D341Med (cell line): ENCODE measurements around the gene SPATA31D4.
"Not testable (repeated sequence)": the region's sequence is repeated elsewhere in the genome, so short reads cannot be mapped to it uniquely, and the experiment has no call there.

Source experiments
- DNase-seq: peaks from one replicate; pipeline ENCODE4 v3.0.0; 2012; ENCODE audit warnings: low spot score

SPATA31D4 gene

GRCh38 chr9:81928305-81928704 lies at the start of gene SPATA31D4:
Gene SPATA31D4 (plus strand): TSS chr9:81928428. CDS start chr9:81928514, 86 bp downstream.
- not testable (repeated sequence) for DNase-seq

DNA sequence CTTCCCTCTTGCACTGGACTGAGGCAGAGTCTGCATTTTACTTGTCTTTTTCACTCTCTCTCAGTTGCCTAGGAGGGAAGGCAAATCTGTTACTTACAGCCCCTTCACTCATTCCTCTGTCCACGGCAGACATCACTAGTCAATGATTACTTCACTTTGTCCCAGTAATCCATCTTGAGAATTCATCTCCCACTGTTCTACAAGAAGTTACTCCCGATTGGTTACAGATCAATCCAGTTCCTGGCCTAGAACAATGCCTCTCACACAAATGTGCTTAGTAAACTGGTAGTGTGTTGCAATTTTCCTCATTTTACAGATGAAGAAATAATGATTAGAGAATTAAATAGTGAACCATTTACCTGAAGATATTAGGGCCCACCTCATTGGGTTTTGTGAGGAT lies 49.7 kb upstream of the SPATA31D4 start:
- DNase-seq = no peak

DNA sequence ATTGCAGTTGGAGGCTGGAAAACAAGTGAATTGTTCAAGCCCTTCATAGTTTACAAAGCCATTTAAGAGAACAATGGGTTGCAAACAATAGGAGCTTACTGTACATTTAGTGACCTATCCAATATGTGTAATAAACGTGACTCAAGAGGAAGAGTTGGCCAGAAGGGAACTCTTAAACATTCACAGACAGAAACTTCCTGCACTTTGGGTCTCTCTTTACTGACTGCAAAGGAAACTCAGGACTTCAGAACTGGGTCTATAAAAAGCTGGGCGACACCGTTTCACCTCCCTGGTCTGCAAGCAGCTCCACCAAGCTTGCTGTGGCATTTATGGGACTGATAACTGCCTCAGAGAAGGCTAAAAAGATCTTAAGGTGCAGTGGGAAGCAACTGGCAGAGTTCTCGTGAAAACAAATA lies 48.7 kb upstream of the SPATA31D4 start:
- no peak for DNase-seq

GRCh38 chr9:81885602-81886001 lies 42.6 kb upstream of the SPATA31D4 start:
- DNase-seq = no peak

- DNase-seq = no peak
These were observed 41.6 kb upstream of the SPATA31D4 start for GRCh38 chr9:81886665-81887064.

DNA sequence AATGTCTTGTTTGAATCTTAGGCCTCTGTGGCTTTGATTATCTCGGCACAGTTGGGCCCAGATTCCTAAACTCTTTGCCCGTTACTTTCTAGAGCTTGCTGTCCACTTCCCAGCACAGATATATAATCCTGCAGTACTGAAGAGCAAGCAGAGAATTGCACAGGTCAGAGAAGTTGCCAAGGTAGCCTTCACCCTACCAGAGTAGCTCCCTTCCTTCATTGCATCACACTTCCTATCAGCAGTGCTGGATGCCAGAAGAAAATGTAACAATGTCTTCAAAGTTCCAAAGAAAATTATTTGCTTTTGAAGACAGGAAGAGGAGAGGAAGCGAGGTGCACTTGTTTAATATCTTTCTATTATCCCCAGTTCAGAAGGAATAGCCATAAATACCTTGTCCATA lies 38.1 kb upstream of the SPATA31D4 start:
- no peak for DNase-seq

DNA sequence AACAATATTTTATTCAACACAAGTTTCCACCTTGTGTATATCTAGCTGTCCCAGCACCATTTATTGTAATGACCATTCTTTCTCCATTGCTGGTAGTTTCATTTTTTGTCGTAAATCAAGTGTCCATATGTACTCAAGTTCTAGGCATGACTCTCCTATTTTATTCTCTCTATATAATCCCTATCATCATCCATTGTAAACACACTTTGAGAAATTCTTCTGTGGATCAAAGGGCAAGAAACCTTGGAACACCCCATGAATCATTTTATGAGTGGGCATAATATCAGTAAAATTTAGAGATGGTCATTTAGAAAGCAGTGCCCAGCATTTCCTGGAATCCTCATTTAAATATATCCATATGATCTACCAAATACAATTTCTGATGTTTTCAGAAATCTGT lies 35.8 kb upstream of the SPATA31D4 start:
- no peak for DNase-seq

DNA sequence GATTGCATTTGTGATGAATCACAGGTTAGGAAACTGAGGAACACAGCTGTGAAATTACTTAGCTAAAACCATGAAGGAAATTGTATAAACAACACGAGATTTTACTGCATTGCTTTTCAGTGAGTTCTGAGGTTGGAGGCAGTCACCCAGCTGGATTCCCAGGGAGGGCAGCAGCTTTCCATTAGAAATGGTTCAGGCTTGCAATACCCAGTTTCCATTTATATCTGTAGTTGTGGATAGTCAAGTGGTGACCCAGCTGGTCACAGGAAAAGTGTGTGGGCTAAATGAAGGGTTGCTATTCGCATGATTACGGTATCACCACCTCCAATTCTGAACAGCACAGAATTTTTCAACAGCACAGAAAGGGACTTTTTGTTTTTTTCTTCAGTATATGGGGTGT lies 34.3 kb upstream of the SPATA31D4 start:
- no peak for DNase-seq

DNA sequence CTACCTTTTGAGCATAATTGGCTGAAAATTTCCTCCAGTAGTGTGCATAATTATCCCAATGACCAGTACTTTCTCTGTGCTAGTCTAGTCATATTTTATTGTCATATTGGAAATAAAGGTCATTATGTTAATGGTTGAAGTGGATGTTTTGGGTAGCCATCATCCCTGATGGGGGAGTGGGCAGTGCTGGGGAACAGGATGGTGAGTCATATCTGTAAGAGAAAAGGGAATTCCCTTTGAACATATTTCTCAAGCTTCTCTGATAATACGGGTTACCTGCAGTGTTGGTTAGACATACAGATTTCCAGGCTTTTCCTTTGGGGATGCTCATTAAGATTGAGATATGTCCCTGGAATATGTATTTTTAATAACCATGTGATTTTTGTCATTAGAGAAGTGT lies 33.3 kb upstream of the SPATA31D4 start:
- DNase-seq = no peak

DNA sequence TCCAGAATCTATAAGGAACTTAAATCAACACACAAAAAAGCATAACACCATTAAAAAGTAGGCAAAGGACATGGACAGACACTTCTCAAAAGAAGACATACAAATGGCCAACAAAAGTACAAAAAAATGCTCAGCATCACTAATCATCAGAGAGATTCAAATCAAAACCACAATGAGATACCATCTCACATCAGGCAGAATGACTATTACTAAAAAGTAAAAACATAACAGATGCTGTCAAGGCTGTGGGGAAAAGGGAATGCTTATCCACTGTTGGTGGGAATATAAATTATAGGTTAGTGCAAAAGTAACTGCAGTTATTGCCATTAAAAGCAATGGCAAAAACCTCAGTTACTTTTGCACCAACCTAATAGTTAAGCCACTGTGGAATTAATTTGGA lies 32.2 kb upstream of the SPATA31D4 start:
- DNase-seq = no peak

GRCh38 chr9:81898851-81899250 lies 29.4 kb upstream of the SPATA31D4 start:
- no peak for DNase-seq

DNA sequence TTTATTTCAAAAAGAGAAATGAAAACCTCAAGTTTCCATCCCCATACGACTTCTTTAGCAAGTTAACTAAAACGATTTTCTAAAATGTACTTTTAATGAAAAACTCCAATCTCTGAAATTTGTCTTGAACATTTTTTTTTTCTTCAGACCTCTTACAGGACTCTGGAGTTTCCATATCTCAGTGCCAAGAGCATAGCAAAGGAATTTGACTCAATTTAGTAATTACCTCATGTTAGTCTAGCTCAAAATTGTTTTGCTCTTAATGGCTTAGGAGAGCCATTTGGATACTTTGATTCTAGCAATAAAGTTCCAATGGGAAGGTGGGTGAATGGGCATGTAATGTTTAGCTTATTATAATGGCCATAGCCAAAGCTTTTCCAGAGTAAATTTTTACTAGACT lies 26.0 kb upstream of the SPATA31D4 start:
- no peak for DNase-seq

DNA sequence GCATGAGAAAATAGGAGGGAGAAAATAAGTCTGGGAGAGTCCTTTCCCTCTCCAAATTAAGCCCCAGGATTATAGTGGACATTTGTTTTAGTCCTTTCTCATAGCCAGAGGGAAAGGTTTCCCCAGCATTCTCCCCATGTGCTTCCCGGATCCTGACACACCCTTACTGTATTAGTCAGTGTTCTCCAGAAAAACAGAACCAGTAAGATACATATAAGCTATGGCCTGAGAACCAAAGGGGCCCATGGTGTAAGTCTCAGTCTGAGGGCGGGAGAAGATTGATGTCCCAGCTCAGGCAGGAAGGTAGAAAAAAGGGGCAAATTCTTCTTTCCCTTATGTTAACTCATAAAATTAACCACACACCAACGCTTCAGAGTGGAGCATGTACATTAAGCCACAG lies 25.6 kb upstream of the SPATA31D4 start:
- no peak for DNase-seq

GRCh38 chr9:81906671-81907070 lies 21.6 kb upstream of the SPATA31D4 start:
- DNase-seq = no peak

GRCh38 chr9:81912135-81912534 lies 16.1 kb upstream of the SPATA31D4 start:
- DNase-seq = no peak

DNA sequence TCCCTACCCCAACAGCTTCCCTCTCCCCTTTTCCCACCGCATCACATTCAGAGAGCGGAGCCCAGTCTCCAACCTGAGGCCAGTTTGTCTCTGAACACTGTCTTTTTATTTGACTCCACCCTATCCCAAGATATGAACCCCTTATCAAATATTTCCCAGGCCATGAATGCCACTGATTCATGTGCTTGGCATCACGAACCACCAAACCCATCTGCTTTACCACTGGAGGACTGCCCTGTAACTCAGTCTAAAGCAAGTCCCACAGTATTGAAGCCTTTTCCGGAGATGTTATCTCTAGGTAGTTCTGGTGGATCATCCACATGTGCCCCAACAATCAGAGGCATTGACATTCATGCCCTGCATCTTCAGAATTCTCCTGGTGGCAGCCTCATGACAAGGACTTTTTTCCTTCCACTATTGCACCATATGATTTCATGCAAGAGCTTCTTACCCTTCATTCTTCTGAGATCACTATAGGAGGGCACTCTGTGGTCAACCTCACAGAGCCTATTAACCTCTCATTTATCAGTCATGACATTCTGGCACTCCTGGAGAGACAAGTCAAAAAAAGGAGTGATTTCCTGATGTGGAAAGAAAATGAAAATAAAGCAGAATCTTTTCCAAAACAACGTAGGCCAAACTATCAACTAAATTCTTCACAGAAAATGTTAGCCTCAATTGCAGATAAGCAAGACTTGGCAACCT lies 12.3 kb upstream of the SPATA31D4 start:
- no peak for DNase-seq

DNA sequence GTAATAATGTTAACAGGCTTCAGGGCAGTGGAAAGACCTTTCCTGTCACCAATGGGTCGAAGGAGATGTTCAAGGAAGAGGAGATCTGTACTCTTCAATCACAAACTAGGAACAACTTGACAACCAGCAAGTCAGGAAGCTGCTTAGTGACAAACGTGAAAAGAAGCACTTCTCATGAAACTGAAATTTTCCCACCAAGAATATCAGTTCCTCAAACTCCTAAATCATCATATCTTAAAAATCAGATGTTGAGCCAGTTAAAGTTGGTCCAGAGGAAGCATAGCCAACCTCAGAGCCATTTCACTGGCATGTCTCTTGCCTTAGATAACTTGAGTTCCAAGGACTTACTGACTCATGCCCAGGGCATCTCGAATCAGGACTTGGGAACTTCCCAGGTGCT lies 9.7 kb upstream of the SPATA31D4 start:
- DNase-seq = not testable (repeated sequence)

GRCh38 chr9:81930147-81930546 lies 1.9 kb downstream of the SPATA31D4 start:
- not testable (repeated sequence) for DNase-seq

DNA sequence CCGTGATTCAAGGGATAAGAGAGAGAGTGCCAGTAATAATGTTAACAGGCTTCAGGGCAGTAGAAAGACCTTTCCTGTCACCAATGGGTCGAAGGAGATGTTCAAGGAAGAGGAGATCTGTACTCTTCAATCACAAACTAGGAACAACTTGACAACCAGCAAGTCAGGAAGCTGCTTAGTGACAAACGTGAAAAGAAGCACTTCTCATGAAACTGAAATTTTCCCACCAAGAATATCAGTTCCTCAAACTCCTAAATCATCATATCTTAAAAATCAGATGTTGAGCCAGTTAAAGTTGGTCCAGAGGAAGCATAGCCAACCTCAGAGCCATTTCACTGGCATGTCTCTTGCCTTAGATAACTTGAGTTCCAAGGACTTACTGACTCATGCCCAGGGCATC lies 5.3 kb downstream of the SPATA31D4 start:
- not testable (repeated sequence) for DNase-seq

- DNase-seq = not testable (repeated sequence)
These were observed 15.2 kb downstream of the SPATA31D4 start, which contains the start of gene SPATA31D3 for GRCh38 chr9:81943393-81943792. Gene SPATA31D3 (plus strand): TSS chr9:81943500. CDS start chr9:81943586, 86 bp downstream.

- DNase-seq = not testable (repeated sequence)
These were observed 20.4 kb downstream of the SPATA31D4 start for GRCh38 chr9:81948650-81949049.

DNA sequence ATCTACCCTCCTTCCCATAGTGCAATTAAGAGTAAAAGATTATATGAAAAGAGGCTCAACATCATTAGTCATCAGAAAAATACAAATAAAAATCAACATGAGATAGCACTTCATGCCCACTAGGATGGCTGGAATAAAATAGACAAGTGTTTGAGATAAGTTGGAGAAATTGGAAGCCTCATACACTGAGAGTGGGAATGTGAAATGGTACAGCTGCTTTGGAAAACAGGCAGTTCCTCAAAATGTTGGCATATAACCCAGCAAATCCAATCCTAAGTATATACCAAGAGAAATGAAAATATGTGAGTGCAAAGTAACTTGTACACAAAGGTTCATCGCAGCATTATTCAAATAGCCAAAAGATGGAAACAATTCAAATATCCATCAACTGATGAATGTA lies 24.9 kb downstream of the SPATA31D4 start:
- DNase-seq = no peak

DNA sequence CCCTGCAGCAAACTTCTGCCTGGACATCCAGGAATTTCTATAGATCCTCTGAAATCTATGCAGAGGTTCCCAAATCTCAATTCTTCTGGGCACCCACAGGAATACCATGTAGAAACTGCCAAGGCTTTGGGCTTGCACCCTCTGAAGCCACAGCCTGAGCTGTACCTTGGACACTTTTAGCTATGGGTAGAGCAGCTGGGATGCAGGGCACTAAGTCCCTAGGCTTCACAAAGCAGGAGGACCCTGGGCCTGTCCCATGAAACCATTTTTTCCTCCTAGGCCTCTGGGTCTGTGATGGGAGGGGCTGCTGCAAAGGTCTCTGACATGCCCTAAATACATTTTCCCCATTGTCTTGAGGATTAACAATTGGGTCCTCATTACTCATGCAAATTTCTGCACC lies 27.4 kb downstream of the SPATA31D4 start:
- DNase-seq = no peak
